Fibroblast of villous mesenchyme (primary cell): ENCODE data around the gene HACD3. TPM values are rescaled to one million over a fixed set of nuclear protein-coding genes. Genes with fewer than 3 reads are reported as not detected.

Source experiments
- DNase-seq: peaks from one replicate; pipeline ENCODE4 v3.0.0-alpha.2; 2010; ENCODE audit warnings: low read depth
- H3K4me3 ChIP-seq: 2 replicates; pipeline ENCODE4 v1.5.1; 2011; ENCODE audit warnings: low read depth, mild to moderate bottlenecking, low read length
- total RNA-seq: library from RNA; depleted of rRNA; stranded (reverse); fragments of >200 nt; gene quantifications from 2 replicates; pipeline ENCODE4 v1.2.3, GENCODE V29; 2012
- TF ChIP-seq, protein P1 (sequence below): IDR thresholded peaks from 2 replicates; pipeline ENCODE4 v1.5.1; 2012; ENCODE audit warnings: low read depth, mild to moderate bottlenecking, low read length; ENCODE audit not compliant: insufficient read depth

The HACD3 gene, protein sequence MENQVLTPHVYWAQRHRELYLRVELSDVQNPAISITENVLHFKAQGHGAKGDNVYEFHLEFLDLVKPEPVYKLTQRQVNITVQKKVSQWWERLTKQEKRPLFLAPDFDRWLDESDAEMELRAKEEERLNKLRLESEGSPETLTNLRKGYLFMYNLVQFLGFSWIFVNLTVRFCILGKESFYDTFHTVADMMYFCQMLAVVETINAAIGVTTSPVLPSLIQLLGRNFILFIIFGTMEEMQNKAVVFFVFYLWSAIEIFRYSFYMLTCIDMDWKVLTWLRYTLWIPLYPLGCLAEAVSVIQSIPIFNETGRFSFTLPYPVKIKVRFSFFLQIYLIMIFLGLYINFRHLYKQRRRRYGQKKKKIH
- total RNA-seq, result 57.0 and 92.0 TPM in 2 replicates

DNA sequence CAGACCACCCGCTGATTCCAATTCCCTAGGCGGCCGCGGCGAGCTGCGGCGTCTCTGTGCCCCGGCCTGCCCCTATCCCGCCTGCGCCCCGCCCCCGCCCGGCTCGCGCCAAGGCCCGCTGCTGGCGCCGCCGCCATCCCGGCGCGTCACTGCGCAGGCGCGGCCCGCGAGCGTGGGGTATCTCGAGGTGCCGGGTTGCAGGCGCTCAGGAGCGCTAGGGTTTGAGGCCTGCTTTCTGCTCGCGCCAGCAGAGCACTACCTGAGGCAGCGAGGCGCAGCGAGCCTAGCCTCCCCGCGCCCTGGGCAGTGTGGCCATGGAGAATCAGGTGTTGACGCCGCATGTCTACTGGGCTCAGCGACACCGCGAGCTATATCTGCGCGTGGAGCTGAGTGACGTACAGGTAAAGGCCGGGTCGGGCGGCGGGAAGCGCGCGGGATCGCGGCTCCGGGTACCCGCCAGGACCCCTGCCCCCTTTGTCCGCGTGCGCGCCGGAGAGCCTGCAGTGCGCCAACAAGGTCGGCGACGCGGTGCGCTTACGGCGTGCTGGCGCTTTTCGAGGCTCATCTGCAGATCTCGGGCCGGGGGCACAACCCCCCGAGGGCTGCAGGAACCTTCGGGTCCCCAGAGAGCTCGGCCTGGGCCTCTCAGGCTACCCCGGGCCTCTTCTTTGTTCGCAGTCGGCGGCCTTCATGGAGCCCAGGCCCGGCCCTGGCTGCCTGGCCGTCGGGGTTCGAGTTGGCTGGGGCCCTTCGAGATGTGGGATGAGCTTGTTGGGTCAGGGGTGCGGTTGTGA lies at the start of gene HACD3:
HACD3 (plus strand) TSS at position 146 of the 794 bp plus-strand sequence; CDS start at position 315, 169 bp downstream.
- TF ChIP-seq, protein P1, sequence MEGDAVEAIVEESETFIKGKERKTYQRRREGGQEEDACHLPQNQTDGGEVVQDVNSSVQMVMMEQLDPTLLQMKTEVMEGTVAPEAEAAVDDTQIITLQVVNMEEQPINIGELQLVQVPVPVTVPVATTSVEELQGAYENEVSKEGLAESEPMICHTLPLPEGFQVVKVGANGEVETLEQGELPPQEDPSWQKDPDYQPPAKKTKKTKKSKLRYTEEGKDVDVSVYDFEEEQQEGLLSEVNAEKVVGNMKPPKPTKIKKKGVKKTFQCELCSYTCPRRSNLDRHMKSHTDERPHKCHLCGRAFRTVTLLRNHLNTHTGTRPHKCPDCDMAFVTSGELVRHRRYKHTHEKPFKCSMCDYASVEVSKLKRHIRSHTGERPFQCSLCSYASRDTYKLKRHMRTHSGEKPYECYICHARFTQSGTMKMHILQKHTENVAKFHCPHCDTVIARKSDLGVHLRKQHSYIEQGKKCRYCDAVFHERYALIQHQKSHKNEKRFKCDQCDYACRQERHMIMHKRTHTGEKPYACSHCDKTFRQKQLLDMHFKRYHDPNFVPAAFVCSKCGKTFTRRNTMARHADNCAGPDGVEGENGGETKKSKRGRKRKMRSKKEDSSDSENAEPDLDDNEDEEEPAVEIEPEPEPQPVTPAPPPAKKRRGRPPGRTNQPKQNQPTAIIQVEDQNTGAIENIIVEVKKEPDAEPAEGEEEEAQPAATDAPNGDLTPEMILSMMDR, result no peak
- peak within 1 kb of the TSS; percentile 72 for H3K4me3 ChIP-seq
- DNase-seq, result peak; percentile 80

GRCh38 chr15:65484876-65485275 lies 45.4 kb upstream of the HACD3 start:
- no peak overlapping the region for H3K4me3 ChIP-seq
- TF ChIP-seq, protein P1, result no peak
- DNase-seq, result no peak

DNA sequence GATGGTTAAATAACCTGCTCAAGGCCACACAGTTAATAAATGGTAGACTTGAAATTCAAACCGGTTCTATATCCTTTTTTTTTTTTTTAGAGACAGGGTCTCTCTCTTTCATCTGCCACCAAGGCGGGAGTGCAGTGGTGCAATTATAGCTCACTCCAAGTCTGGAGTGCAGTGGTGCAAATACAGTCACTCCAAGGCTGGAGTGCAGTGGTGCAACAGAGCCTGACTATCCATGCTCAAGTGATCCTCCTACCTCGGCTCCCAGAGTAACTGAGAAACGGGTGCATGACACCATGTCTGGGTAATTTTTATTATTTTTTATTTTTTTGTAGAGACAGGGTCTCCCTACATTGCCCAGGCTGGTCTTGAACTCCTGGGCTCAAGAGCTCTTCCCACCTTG lies 36.2 kb upstream of the HACD3 start:
- DNase-seq, result no peak
- TF ChIP-seq, protein P1, result no peak
- no peak overlapping the region for H3K4me3 ChIP-seq

DNA sequence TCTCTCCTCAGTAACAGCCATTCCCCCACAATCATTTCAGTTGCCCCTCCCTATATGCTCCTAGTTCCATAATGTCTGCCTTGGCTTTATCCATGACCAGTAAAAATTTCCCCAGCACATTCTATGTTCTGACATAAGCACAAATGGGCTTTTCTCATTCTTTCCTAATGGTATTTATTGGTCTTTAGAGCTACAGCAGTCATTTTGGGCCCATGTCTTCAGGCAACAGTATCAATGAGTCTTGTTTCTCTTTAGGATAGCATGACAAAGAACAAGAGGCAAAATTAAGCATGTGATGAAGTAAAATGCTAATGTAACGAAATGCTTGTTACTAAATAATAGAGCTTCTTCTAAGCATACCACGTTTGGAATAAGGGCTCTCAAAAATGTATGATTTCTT lies 20.9 kb upstream of the HACD3 start:
- DNase-seq, result no peak
- H3K4me3 ChIP-seq, result no peak overlapping the region
- TF ChIP-seq, protein P1, result no peak

DNA sequence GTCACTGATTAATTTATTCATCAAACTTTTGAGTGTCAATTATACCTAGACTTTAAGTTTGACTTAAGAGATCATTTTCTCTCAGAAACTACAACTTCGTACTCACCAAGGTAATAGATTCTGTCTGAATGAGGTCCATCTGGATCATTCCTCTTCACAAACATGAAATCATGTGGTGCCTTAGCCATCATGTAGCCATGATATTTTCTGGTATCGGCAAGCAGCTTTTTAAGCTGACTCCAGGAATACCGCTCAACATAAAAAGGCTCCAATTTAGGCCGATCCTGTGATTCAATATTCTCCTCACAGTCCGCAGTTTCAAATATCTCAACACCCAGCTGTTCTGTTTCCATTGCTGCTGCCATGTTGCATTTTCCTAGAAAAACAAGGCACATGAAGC lies 18.1 kb upstream of the HACD3 start:
- TF ChIP-seq, protein P1, result no peak
- no peak for DNase-seq
- no peak overlapping the region for H3K4me3 ChIP-seq

- peak; percentile 90 for DNase-seq
- TF ChIP-seq, protein P1, result no peak
- no peak overlapping the region for H3K4me3 ChIP-seq
These were observed 17.4 kb upstream of the HACD3 start for GRCh38 chr15:65512807-65513416.
